HG02852 (cell line): ENCODE results near the gene STXBP6.
"Not testable (repeated sequence)": the region's sequence is repeated elsewhere in the genome, so short reads cannot be mapped to it uniquely, and the experiment has no call there.

ENCODE experiments used
- ATAC-seq: cut with Tn5 transposase; IDR thresholded peaks from one replicate; pipeline ENCODE4 v1.9.1; 2021; ENCODE audit warnings: mild to moderate bottlenecking, moderate library complexity; ENCODE audit not compliant: unreplicated experiment

STXBP6 gene

DNA sequence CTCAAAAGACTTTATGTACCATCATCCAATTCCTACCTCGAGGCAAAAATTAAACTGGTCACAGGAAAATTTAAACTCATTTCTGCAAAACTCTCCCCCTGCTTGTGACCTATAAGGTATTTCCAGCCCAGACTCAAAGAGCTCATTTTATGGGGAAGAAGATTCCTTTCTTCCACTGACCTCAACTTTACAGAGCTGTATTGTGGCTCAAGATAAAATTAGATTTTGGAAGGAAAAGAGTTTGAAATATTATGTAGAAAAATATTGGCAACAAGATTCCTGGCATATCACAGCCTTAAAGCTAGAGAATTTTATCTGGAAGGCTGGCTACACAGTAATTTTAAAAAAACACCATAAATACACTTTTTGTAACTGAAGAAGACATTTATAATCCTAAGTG, 91.7 kb downstream of the STXBP6 start:
- ATAC-seq: no peak

DNA sequence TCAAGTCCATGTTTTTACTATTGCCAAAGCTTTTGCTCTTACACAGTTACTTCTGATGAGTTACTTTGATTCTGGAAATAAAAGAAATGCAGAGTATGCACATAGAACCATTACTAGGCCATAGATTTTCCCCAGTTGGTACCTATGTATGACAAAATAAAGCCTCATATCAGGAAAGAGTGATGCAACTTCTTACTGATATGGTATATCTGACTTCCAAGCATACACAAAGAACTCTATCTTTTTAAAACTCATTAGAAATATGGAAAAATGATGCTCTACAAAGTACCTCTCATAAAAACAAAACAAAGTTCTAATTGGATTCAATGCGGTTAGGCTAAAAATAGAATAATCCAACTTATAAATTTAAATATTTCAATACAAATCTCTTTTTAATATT, 92.1 kb downstream of the STXBP6 start:
- ATAC-seq: no peak

DNA sequence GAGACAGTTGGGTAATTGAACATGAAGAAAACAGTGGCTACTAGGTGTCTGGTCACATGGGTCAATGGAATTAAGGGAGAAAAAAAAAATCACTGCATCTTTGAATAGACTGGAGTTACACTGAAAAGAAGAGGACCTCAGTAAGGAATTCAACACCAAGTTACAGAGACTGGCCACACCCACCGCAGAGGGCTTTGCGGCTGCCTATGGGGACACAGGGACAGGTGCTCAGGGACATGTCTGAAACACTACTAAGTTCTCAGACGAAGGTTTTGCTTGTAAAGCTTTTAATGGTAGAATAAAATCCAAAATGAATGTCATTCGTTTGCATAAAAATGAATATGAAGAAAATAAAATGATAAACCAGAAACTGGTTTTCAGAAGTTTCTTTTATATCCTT, 93.8 kb downstream of the STXBP6 start:
- ATAC-seq: no peak

DNA sequence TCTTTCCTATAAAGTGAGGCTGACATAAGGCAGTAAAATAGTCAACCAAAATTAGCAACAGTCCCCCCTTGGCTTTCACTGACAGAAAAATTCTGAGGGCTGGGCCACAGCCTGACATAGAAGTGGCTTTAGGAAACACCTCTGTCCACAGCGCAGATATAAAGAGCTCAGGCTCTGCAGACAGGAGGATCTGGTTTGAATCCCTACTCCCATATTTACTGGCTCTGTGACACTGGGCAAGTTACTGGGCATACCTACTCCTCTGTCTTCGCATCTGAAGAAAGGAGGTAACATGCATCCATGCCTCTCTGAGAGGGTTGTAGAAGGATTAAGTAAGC, 95.3 kb downstream of the STXBP6 start:
- ATAC-seq: no peak

DNA sequence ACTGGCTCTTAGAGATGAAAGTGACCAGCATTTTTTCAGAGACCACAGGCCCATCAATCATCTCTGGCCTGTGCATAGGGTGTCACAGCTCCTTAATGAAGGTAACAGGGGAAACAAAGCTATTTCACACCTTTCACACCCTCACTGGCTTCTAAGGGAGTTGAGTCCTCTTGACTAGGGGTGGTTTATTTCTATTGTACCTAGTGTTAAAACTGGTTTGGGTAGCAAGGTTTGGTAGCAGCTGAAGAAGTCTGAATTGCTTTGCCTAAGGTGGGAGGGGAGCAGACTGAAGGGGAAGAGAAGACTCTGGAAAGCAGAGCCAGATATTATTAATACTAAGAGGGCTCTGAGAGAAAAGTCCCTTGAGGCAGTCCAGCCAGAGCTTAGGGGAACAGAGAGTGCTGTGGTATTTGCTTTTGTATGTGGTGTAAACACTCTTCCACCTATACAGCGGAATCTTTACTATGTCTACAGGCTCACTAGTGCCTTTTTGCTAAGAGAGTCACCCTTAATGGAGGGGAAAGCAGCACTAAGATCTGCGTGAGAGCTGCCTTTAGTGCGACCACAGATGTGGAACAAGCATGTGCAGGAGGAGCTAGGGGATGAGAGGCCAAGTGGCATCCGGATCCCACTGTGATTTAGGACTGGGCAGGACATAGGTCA, 95.8 kb downstream of the STXBP6 start:
- no peak for ATAC-seq

DNA sequence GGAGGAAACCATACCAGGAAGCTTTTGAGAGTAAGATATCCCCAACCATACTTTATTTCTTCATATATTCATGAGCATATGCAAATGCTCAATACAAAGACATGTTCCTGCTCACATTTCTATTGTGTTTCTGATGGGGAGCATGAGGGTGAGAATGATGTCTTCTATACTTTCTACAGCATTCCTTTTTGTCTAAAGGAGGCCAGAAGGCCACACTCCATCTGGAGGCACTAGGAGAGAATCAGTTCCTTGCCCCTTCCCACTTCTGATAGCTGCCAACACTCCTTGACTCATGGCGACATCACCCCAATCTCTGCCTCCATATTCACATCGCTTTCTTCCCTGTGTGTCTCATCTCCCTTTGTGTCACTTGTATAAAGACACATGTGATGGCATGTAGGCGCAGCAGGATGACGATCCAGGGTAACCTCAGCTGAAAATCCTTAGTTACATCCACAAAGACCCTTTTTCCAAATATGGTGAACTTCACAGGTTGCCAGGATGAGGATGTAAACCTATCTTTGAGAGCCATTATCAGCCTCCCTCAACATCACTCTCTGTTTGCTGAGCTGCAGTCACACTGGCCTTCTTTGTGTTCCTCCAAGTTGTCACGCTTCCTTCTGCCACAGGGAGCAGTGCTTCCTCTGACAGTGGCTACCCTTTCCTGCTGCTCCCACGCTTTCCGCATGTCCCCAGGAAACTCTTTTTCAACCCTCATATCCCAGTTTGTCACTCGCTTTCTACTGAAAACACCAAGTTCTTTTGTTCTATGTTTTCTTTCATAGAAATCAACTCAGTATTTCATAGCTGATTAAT, 96.9 kb downstream of the STXBP6 start:
- ATAC-seq: no peak

DNA sequence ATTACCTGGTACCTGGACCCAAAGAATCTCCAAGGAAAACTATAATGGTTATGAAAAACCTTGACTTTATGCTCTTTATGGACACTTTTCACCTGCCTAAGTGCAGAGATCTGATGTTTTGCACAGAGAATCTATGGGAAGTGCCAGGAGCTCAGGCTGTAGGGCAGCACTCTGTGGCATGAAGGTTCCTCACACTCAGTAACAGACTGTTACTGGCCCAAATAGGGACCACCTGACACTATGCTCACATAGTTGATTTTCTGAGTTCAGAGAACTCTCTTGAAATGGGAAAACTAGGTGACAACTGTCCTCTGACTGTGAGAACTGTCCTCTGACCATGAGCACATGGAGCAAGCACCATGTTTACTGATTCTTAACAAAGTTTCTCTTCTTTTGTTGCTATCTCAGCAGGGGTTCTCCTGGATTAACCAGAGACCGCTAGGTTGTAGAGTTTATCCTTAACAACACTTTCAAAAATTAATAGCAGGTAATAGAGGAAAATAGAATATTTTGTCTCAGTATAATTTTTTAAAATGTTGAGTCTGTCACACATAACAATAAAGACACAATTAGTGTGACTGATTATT, 101.6 kb downstream of the STXBP6 start:
- ATAC-seq: no peak

DNA sequence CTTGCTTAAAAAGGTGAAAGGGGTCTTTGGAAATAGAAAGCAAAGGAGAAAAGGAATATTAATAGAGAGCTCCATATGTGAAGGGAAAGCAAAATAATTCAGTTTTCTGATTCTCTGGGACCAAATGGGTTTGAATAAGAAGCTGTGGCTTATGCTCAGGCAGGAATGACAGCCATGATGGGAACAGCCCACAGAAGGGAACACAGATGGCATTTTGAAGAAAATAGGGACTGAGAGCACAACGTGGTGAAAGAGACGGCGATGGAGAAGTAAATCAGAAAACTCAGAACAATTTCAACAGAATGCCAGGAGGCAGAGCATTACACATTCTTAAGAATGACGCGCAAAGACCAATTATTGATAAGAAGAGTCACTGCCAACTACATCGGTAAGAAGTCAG, 102.8 kb downstream of the STXBP6 start:
- ATAC-seq: no peak

DNA sequence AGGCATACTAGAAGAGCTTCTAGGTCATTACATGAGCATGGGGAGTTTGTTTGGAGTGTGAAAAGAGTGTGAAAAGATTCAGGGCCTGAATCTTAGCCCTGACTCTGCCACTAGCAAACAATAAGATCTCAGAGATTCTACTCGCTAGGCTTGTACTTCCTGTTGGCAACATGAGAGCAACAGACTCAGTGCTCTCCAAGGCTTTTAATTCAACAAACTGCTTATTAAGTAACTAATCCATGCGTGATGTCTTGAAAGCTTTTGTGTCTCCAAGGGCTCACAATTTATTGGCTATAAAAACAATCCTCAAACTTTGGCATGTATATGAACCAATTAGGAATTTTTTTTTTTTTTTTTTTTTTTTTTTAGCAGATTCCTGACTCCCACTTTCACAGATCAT, 105.1 kb downstream of the STXBP6 start:
- ATAC-seq: no peak

DNA sequence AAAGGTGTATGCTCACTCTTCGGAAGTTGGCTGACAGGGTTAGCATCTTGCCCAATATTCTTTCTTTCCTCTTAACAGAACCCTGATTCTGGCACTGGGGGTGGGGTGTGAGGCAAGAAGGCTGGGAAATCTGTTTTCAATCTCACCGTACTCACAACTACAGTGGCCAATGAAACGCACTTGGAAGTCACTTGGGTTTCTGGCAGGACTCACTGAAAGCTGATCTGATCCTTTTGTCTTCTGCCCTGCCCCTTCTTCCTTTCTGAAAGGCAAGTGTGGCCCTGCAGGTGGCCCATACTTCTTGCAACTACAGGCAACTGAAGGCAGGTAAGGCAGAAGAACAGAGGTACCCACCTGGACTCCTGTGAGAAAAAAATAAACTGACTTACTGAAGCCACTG, 106.9 kb downstream of the STXBP6 start:
- ATAC-seq: no peak

DNA sequence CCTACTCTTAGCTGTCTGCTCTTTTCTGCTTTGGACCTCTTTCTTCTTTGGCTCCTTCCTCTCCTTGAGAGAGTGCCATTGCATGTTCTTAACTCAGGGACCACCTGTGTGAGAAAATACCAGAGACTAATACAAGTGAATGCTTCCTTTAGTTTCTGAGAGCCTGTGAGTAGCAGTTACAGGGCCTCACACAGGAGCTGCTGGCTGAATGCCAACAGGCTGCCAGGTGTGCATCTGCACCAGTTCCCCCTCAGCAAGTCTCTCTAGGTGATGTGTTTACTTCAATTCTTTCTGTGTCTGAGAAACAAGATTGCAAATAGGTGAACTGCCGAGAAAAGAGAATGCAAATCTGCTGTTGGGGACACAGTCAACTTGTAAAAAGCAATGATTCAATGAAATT, 108.2 kb downstream of the STXBP6 start:
- ATAC-seq: peak; percentile 65

DNA sequence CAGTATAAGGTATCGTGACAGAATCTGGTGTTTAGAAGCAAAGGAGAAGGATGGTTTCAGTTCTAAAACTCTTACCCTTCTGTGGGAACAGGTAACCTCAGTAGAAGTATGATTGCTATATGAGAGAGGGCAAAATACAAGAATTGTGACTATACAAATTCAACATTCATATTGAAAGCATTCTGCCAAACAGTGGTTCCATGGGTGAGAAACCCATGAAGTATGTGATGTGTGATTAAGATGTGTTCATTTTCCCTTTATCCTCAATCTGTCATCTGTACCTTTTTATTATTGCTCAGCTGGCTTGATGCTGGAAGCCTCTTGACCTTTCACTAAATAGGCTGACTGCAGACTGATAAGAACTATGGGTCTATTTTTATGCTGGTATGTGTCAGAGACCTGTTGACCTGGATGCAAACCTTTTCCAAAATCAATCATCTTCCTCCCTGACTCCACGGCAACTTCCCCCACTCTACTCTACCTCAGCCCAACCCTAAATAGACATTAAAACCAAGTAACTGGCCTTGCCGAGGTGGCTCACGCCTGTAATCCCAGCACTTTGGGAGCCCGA, 109.6 kb downstream of the STXBP6 start:
- no peak for ATAC-seq

DNA sequence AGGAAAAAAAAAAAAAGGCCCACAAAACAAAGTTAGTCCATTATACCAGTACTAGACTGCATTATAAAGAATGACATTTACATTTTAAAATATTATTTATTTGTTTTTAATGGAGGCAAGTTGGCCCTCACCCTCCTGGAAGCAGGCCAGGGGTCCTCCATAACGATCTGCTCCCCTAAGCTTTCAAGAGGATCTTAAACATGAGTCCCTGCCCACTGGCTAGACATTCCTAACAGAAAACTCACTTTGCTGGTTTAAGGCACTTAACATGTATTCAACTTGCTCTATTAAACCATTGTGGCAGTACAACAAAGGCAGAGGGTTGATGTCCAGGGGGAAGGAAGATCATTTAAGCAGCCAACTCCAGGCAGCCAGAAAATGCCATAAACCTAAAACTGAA, 111.4 kb downstream of the STXBP6 start:
- no peak for ATAC-seq

DNA sequence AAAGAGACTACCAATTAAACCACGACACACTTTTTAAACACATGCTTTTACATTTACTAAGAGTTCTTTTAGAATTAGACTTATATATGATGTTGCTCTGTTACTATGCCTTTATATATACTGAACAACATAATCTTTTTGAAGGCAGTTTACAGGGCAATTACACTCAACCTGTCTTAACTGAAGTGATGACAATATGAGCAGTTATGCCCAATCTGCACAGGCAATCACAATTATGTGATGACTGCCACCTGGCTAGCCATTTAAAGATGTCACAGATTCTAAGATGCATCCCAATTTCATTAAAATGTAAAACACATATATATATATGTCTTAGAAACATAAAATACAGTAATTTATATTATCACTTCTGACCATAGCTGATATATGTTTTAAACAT, 112.6 kb downstream of the STXBP6 start:
- ATAC-seq: no peak

DNA sequence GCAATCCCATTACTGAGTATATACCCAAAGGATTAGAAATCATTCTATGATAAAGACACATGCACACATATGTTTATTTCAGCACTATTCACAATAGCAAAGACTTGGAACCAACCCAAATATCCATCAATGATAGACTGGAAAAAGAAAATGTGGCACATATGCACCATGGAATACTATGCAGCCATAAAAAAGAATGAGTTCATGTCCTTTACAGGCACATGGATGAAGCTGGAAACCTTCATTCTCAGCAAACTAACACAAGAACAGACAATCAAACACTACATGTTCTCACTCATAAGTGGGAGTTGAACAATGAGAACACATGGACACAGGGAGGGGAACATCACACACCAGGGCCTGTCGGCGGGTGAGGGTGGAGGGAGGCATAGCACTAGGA, 113.2 kb downstream of the STXBP6 start:
- not testable (repeated sequence) for ATAC-seq

DNA sequence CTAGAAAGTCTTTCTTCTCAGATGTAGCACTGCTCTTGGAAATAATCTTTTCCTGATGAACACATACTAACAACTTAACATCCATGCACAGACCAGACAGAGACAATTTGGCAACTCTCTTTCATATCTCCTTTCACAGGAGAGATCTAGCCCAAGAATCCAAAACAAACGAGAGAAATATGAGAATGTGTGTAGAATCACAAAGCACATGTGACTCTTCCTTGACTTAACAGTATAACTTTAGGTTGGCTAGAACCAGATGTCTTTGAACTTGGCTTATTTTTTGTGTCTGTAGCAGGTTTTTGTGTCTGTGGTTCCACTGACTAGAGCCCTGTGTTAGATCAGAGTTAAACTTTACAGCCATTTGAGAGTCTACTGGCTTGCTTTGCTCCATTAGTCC, 114.2 kb downstream of the STXBP6 start:
- no peak for ATAC-seq

DNA sequence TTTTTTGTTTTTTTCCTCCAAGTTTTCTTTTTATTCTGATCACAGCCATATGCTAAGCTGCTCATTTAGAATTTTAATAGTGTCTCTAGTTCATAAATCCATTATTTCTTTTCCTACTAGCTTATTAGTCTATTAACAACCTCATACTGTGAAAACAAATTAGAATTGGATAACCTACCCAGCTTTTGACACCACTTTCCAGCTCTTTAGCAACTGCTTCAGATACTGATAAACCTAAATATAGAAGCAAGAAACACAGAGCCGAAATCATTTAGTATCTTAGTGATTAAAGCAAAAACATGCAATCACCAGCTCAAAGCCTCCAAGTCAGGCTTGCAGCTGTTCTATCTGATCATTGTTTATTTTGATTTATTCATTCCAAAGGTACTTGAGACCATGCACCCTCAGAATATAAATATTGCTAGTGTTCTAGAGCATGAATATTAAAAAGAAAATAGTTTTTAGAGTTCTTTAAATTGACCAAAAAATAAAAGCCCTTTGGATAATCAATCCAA, 121.5 kb downstream of the STXBP6 start:
- no peak for ATAC-seq

DNA sequence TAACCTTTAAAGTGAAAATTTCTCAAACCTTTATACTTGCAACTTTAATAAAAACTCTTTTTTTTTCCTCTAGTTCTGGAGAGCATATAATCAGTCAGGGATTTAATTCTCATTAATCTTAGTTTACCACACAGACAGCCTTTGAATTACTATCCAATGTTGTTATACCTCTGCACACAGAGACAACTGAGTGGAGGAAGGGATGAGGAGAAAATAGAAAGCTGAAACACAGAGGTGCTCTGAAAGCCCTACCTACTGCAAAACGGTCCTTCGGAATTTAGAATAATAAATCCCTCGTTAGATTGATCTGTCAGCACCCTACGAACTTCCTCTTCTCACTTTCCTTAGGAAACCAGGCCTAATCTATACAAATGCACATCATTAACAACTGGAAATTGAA, 122.1 kb downstream of the STXBP6 start:
- ATAC-seq: no peak

DNA sequence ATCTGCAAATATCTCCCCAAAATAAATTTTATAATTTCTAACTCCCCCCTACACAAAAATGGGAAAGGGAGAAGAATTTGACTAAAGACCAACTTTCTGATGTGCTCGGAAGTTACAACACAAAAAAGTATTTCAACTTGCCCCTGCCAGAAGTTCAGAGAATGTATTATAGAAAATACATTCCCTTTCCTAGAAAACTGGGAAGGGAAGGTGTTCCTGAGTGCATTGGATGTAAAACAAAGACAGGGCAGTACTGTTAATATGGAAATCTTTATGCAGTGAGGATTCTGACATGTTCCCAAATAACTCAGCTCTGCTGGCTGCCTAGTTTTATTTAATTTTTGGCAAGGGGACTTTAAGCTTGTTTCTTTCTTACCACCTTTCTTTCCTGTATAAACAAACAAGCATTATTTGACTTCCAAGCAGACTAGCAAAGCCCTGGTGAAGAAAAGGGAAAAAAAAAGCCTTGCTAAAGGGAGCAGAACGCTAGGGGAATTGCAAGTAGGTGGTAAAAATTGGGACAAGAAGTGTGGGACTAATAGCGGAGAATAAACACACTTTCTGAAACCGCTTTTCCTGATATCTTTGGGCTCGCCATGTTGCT, 124.1 kb downstream of the STXBP6 start:
- ATAC-seq: no peak

DNA sequence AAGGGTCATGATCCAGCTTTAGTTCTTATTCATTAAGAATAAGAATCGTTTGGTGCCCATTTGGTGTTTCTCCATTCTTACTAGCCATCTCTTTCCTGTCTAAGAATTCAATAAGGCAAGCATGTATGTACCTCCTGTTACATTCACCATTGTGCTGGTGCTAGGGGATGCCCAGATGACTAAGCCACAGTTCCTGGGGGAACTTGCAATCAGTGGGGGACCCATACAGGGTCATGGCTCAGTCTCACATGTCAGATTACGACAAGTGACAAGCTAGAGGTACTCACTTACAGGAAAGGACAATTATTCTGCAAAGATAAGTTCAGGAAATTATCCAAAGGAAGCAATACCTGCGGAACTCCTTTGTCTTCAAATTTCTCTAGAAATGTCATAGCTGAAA, 125.4 kb downstream of the STXBP6 start:
- ATAC-seq: no peak

DNA sequence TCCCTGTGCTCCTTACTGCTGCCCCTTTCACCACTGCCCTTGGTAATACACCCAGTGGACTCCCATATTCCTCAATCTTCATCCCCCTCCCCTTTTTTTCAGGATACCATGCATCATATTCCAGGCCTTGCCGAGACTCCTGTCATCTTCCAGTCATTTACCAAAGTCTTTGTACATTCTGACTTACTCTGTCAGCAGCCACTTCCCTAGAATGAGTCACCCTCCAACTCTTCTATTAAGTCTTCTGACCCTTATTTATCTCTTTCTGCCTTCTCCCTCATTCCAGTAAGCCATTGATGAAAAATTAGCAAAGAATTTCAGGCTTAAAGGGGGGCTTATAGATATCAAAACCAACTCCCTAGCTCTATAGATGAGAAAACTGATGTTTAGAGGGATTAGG, 128.0 kb downstream of the STXBP6 start:
- ATAC-seq: no peak
